GM19035 (cell line): ENCODE measurements around the gene NEIL1.

Experiments used
- ATAC-seq: cut with Tn5 transposase; IDR thresholded peaks from one replicate; pipeline ENCODE4 v1.9.1; 2021; ENCODE audit not compliant: unreplicated experiment

The NEIL1 gene

GRCh38 chr15:75356006-75356405, 9.2 kb downstream of the NEIL1 start:
- no peak for ATAC-seq

GRCh38 chr15:75356517-75356916, 9.7 kb downstream of the NEIL1 start:
- ATAC-seq = no peak

- no peak for ATAC-seq
Observed at GRCh38 chr15:75357976-75358673, 11.3 kb downstream of the NEIL1 start.

- no peak for ATAC-seq
Observed at GRCh38 chr15:75358771-75359536, 12.1 kb downstream of the NEIL1 start.

GRCh38 chr15:75359537-75360250, 12.9 kb downstream of the NEIL1 start:
- no peak for ATAC-seq

GRCh38 chr15:75360391-75360790, 13.6 kb downstream of the NEIL1 start:
- ATAC-seq = no peak

- ATAC-seq = no peak
Observed at GRCh38 chr15:75360856-75361255, 14.0 kb downstream of the NEIL1 start.

GRCh38 chr15:75361361-75361988, 14.6 kb downstream of the NEIL1 start:
- no peak for ATAC-seq

GRCh38 chr15:75361989-75362641, 15.3 kb downstream of the NEIL1 start:
- no peak for ATAC-seq

GRCh38 chr15:75362642-75363249, 15.9 kb downstream of the NEIL1 start:
- ATAC-seq = no peak

GRCh38 chr15:75363786-75364185, 16.9 kb downstream of the NEIL1 start:
- no peak for ATAC-seq

GRCh38 chr15:75364881-75365280, 18.0 kb downstream of the NEIL1 start:
- ATAC-seq = no peak

- ATAC-seq = no peak
Observed at GRCh38 chr15:75366163-75366562, 19.3 kb downstream of the NEIL1 start.

GRCh38 chr15:75367006-75367405, 20.2 kb downstream of the NEIL1 start:
- no peak for ATAC-seq

GRCh38 chr15:75367406-75367912, 20.6 kb downstream of the NEIL1 start:
- no peak for ATAC-seq

- ATAC-seq = peak; percentile 89
Observed at GRCh38 chr15:75367913-75368688, 21.3 kb downstream of the NEIL1 start, which contains the start of gene MAN2C1. MAN2C1 (minus strand) TSS chr15:75368607; CDS start chr15:75368583, 24 bp downstream.

GRCh38 chr15:75368689-75369239, 21.9 kb downstream of the NEIL1 start:
- no peak for ATAC-seq

GRCh38 chr15:75369897-75370581, 23.2 kb downstream of the NEIL1 start:
- ATAC-seq = no peak
